Breast epithelium (tissue), 3 donors: ENCODE data around the gene LIPH.

Experiments used
- POLR2A ChIP-seq: fragments of 450-650 bp; IDR thresholded peaks from one replicate; pipeline ENCODE4 v1.6.1; 2016; ENCODE audit warnings: antibody characterized with exemption, mild to moderate bottlenecking, moderate library complexity
- TF ChIP-seq, protein P1 (sequence below), 3 donors: fragments of 450-650 bp; IDR thresholded peaks; one replicate each; pipeline ENCODE4 v1.5.1; 2016 to 2017; ENCODE audit warnings: antibody characterized with exemption in 3 of 3, mild to moderate bottlenecking in 3 of 3, moderate library complexity in 3 of 3

- TF ChIP-seq, protein P1, sequence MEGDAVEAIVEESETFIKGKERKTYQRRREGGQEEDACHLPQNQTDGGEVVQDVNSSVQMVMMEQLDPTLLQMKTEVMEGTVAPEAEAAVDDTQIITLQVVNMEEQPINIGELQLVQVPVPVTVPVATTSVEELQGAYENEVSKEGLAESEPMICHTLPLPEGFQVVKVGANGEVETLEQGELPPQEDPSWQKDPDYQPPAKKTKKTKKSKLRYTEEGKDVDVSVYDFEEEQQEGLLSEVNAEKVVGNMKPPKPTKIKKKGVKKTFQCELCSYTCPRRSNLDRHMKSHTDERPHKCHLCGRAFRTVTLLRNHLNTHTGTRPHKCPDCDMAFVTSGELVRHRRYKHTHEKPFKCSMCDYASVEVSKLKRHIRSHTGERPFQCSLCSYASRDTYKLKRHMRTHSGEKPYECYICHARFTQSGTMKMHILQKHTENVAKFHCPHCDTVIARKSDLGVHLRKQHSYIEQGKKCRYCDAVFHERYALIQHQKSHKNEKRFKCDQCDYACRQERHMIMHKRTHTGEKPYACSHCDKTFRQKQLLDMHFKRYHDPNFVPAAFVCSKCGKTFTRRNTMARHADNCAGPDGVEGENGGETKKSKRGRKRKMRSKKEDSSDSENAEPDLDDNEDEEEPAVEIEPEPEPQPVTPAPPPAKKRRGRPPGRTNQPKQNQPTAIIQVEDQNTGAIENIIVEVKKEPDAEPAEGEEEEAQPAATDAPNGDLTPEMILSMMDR (IDR thresholded peaks at IDR 0.05), result no peak
- no peak for TF ChIP-seq POLR2A
Observed at GRCh38 chr3:185582236-185582635, 29.8 kb upstream of the LIPH start.
